UCSD-AML1 (cell line): Measurements from ENCODE around the gene ERFE.

Experiments
- DNase-seq: peaks from one replicate; lab custom pipeline; 2025; ENCODE audit not compliant: unreplicated experiment; lab: John Stamatoyannopoulos, UW

Gene ERFE

GRCh38 chr2:238152771-238153688 lies 5.7 kb upstream of the ERFE start:
- no peak for DNase-seq

GRCh38 chr2:238154570-238154969 lies 4.2 kb upstream of the ERFE start:
- DNase-seq: no peak

- DNase-seq: no peak
Measured at GRCh38 chr2:238155051-238155760, 3.6 kb upstream of the ERFE start.

GRCh38 chr2:238155761-238156694 lies 2.7 kb upstream of the ERFE start:
- DNase-seq: no peak

- DNase-seq: no peak
Measured at GRCh38 chr2:238157506-238158017, 1.2 kb upstream of the ERFE start.

- DNase-seq: no peak
Measured at GRCh38 chr2:238158018-238158508, 707 bp upstream of the ERFE start.

- no peak for DNase-seq
Measured at GRCh38 chr2:238159071-238159539, 335 bp downstream of the ERFE start.

GRCh38 chr2:238159661-238160205 lies 963 bp downstream of the ERFE start:
- no peak for DNase-seq

GRCh38 chr2:238160206-238161129 lies 1.7 kb downstream of the ERFE start:
- no peak for DNase-seq

GRCh38 chr2:238161291-238162051 lies 2.7 kb downstream of the ERFE start:
- DNase-seq: no peak

- no peak for DNase-seq
Measured at GRCh38 chr2:238162251-238162845, 3.6 kb downstream of the ERFE start.

- no peak for DNase-seq
Measured at GRCh38 chr2:238162846-238163441, 4.2 kb downstream of the ERFE start.

- DNase-seq: no peak
Measured at GRCh38 chr2:238163481-238164198, 4.9 kb downstream of the ERFE start.

GRCh38 chr2:238164906-238165287 lies 6.1 kb downstream of the ERFE start:
- DNase-seq: no peak

GRCh38 chr2:238165288-238165921 lies 6.6 kb downstream of the ERFE start:
- DNase-seq: no peak
